HG02678 (cell line): ENCODE measurements around the gene NPAS3.

ENCODE experiments used
- ATAC-seq: cut with Tn5 transposase; IDR thresholded peaks from one replicate; pipeline ENCODE4 v1.9.1; 2021; ENCODE audit warnings: mild to moderate bottlenecking, moderate library complexity; ENCODE audit not compliant: unreplicated experiment

Gene NPAS3

DNA sequence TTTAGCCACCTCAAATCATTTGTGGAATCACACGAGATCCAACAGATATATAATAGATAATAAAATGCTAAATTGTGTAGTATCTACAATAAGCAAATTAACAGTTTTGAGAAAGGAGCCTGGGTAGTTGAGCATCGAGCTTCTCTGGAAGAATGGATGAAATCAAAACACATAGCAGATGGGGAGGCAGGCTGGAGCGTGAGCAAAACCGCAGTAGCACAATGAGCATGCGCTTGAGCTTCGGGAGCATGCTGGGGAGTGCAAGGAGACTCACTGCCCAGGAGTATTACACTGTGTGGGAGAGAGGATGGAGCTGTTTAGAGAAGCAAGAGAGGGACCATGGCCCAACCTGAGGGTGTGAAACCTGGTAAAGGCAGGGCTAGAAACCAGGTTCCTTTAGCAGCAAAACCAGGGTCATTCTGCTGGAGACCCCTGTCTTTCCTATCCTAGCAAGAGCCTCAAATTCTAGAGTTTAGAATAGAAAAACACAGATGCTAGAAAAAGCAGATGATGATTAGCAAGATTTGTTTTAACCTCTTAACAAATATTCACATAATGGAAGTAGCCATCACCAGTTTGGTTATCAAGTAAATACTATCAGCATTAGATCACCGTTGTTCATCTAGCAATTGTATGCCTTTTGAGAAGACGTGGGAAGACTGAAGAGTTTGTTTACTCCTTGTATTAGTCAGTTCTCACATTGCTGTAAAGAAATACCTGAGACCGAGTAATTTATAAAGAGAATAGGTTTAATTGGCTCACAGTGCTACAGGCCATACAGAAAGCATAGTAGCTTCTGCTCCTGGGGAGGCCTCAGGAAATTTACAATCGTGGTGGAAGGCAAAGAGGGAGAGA is 527.4 kb downstream of the NPAS3 start:
- no peak for ATAC-seq

DNA sequence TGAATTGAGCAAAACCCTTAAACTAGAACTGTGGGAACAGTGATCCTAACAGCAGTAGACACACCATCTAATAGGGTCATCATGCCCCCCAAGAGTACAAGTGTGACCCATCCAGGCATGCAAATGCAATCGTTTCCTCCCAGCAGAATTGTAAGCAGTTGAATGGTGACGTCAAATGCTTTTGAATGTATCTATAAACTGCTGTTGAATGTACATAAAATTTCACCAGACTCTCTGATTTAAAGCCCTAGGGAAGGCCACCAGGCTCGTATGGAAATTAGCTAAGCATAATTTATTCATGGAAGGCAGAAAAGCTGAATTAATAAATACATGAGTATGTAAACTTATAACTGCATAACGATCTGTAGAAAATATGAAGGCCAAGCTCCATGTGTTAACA is 529.3 kb downstream of the NPAS3 start:
- ATAC-seq = no peak

DNA sequence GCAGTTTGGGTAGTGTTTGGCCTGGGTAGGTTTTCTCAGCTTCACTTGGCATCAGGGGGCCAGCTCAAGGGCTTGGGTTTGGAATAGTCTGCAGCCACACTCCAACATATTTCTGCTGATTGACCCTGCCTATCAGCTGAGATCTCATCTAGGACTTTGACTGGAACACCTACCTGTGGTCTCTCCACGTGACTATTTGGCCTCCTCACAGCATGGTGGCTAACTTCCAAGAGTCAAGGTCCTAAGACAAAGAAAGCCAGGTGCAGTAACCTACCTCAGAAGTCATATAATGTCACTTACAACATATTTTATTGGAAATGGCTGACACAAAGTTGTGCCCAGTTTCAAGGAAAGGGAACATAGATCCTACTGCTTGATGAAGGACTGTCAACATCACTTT is 531.2 kb downstream of the NPAS3 start:
- no peak for ATAC-seq

DNA sequence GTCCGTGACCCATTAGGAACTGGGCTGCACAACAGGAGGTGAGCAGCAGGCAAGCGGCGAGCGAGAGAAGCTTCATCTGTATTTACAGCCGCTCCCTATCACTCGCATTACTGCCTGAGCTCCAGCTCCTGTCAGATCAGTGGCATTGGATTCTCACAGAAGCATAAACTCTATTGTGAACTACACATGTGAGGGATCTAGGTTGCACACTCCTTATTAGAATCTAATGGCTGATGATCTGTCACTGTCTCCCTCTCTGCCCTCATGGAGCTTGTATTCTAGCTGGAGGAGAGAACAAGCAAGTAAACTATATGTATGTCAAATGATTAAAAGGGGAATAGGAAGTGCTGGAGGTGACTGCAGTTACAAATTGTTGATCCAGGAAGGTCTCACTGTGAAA is 533.1 kb downstream of the NPAS3 start:
- no peak for ATAC-seq

DNA sequence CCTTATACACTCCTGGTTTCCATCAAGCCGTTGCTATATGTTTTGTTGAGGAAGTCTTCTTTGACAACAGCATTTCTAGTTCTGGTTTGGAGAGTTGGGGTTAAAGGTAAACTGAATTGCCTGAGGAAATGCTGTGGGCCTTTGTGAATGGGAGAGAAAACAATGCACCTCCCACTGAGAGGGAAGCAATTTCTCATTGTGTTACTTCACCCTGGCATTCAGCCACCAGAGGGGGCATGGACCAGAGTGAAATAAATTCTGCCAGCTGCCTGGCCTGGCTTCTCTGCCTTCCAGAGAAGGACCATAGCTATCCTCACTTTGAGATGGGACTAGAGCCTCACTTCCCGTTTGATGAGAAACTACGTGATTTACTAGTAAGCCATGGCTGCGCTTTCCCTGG is 536.9 kb downstream of the NPAS3 start:
- ATAC-seq = no peak

DNA sequence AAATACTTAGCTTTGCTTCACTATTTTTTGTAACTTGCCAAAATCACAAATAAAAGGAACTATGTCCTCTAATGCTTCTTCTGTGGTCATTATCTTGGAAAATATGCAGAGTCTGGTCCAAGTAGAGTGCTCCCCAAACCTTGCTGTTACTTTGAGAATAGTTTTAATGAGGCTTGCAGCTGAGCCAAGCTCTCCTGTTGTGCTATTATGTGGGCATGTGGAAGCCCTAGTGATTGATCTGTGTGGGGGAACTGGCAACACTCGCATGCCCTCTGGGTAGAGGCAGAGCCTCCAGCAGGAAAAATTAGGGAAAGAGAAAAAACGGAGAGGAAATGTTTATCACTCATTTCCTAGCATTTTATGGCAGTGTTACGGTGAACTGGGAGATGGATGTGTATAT is 539.1 kb downstream of the NPAS3 start:
- ATAC-seq = no peak

DNA sequence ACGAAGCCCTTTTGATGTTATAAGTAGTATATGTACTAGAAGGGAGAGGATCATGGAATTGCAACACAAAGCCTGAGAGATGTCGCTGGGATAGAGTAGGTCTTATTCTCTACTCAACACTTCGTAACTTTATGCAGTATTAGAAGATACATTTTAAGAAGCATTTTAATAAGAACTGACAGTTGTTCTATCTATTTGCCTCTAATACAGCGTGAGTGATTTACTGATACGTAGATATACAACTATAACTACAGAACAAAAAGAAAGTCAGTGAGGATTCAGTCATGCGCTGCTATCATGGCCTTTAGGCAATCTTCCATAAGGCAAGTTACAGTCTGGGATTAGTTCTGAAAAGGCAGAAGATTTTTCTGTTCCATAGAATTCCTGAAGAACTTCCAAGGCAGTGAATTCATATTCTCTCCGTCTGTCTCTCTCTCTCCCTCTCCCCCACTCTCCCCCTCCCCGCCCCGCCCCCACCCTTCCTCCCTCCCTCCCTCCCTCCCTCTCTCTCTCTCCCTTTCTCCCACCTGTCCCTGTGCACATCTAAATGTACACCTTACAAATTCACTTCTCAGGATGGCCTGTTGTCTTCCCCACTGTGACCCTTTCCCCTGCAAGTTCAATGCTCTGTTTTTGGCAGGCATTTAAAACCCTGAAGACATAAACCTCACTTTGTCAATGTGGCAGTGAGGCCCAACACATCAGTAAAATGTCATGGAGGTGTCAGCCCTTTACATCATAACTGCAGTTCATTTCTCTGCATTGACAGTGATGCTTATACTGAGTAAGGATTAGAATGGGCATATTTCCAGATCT is 541.6 kb downstream of the NPAS3 start:
- ATAC-seq = no peak

DNA sequence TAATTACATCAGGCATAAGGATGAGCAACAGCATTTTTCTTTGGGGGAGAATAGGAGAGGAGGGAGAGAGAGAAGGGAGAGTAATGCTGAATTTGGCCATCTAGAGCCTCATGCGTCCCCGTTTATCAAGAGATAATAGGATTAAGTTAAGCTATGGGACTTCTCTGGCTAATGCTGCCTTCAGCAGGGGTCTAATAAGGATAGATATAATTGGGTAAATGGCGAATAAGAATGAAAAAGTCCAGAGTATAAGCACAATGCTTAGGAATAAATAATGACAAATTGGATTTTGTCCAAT is 542.2 kb downstream of the NPAS3 start:
- ATAC-seq = no peak

DNA sequence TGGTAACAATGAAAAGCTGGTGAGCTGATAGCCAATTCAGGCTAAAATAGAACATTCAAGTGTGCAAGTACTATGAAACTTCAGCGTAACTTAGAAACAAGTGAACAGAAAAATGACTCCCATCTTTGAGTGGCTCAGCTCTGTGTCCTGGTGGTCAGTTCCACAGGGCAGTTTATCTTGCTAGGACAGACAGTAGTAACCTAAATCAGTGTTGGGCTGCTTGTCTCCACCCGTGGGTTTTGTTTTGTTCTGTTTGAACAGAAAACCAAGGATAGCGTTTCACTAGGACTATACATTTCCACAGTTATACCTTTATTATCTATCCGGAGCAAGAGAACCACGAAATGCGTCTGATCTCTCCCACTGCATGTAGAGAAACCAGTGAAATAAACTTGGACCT is 544.4 kb downstream of the NPAS3 start:
- ATAC-seq = no peak

DNA sequence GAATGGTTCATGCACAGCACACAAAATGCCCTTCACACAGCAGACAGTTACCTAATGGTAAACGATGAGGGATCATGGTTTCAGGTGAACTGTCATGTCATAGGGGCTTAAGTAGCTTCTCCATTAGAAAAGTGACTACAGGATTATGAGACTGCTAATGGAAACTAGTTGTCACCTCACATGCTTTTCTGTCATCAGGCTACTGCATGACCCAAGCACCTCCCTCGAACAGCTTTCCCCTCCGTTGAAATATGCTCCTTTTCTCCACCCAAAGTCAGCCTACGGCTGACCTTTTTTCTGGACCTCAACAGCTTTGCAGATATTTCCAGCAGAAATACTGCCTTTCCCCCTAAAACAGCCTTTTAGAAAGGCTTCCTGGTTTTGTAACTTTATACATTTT is 544.9 kb downstream of the NPAS3 start:
- ATAC-seq = no peak

DNA sequence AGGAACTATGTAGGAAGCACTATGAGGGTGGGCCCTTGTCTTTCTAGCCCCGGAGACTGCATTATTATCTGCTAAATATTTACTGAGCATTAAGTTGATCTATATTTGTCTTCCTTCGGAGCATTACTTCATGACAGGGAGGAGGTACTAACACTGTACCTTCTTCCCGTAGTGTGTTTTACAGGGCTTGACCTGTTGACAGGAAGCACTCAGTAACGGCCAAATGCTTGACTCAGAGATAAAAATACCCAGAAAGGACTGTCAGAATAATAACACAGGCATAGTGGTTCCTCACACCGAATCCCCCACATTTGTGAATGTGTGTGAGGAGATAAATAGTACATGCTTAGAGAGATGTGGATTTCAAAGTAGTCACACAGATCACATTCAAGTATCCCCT is 545.6 kb downstream of the NPAS3 start:
- no peak for ATAC-seq

DNA sequence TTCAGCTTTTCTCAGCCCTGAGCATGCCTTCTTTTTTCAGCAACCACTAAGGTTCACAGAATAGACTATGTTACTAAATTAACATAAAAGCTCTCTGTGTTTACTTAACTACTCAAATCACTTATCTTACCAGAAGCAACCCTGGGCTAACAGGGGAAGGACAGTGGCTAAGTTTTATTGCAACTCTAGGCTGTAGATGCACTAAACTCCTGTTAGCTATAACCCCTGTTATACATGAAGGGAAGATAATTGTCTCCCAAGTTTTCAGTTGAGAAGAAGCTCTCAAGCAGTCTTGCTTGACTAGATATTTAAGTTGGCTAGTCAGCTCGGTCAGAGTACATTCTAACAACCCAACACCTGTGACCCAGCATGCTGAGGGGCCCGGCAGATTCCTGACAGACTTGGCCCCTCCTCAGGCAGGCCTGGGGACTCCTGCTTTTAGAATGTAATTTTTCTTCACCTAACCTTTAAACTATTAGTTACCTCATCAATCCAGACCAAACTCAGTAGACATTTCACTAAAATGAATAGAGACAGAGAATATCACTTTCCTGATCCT is 547.7 kb downstream of the NPAS3 start:
- ATAC-seq = no peak

DNA sequence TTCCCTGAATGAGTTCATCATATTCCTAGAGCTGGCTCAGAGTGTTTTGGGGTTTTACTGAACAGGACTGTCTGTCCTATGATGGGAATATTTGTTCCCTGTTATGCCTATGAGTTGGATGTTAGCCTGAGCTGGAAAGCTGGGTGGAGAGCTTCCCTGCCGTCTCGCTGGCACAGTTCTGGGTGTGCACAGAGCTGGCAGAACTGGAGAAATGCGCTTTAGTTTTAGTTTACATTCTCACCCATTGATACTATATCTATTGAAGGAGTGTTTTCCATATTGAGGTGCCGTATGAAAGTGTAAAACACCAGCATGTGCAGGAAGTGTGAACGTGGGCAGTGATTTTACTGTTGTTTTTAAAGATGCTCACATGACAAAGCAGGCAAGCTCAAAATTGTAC is 549.9 kb downstream of the NPAS3 start:
- ATAC-seq = no peak

DNA sequence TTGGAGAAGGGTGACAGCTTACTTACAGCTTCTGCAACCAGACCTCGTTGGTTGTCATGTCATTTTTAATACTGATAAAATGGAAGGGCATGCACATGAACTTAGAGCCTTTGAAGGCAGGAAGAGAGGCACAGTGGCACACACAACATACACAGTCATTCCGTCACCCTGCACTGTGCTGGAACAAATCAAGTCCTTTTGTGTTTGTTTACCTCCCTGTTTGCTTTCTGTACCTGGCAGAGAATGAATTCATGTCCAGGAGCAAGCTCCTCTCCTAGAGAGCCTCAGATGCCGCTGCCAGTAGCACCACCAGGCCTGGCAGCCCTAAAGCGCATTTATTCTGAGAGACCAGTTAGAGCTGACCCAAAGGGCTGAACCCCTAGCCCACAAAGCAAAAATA is 551.9 kb downstream of the NPAS3 start:
- no peak for ATAC-seq

DNA sequence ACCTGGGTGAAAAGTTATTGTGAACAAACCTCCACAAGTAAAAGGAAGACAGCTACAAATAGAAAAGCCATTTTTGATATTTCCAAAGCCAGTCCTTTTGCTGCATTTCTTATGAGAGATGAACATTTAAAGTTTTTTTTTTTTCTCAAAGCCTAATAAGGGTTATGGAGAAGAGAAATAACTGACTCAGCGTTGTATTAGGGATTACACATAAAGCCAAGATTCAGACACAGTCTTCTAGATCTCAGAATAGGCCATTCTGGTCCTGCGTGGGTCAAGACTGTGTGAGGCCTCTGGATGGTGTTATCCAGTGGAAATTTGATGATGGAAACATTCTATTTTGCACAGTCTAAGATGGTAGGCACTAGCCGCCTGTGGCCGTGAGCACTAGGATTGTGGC is 552.4 kb downstream of the NPAS3 start:
- no peak for ATAC-seq

DNA sequence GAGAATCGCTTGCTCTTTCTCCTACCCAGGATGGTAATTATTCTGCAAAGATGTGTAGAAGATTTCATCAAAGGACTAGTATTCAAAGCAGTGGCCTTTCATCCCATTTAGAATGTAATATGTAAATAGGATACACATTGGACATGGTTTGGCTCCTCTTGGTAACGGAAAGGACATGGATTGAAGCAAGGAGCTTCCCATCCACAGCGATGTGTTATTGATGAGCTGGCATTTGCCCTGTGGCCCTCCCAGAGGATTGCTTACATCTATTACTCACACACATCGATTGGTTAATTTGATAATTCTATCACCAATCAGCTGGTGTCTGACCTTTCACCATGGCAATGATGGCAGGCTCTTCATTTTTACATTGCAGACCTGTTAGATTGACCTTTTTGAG is 553.8 kb downstream of the NPAS3 start:
- no peak for ATAC-seq

DNA sequence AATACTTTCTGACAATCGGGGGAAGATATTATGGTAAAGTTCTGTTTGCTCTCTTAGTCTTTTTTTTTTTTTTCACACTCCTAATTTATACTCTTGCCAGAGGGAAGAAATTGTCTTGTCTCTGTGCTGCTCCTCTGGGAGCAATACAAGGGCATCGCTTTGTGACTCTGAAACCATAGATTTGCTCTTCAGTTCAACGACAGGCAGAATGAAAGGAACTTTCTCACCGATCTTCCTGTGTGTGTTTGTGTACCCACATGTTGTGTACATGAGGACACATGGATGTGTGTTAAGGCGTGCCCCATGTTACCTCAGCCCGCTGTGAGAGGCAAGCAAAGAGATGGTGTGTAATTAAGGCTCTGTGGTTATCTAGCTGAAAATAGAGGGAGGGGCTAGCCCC is 554.6 kb downstream of the NPAS3 start:
- no peak for ATAC-seq

DNA sequence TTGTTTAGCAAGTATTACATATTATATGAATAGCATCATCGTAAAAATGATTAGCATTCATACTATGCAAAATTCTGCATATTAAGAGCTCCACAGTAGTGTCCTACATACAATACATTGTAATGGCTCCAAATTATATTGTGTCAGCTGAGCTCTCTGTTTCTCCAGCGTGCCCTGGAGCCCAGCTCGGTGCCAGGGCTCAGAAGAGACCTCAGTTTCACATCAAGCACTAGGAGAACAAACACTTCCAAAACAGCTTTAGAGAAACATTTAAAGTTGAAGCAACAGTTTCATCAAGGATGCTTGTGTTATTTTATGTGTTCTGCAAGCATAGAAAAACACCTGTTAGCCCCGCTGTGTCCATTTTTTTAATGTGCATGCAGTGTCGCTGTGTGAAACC is 555.3 kb downstream of the NPAS3 start:
- no peak for ATAC-seq

DNA sequence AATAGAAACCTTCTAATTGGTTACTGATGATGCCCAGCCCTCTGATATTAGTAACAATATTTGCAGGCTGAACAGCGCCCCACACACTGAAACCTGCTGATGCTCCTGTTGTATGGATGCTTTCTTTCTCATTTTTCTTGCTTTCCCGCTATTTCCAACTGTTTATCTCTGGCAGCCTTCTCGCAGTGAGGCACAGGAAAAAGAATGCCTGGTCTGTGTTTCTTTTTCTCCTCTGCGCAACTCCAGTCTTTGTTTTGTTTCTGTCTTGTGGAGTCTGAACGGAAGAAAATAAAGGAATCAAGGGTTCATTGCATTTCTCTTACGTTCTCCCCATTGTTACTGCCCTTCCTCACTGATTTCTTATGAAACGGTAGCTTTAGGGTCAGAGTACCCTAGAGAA is 561.0 kb downstream of the NPAS3 start:
- no peak for ATAC-seq

DNA sequence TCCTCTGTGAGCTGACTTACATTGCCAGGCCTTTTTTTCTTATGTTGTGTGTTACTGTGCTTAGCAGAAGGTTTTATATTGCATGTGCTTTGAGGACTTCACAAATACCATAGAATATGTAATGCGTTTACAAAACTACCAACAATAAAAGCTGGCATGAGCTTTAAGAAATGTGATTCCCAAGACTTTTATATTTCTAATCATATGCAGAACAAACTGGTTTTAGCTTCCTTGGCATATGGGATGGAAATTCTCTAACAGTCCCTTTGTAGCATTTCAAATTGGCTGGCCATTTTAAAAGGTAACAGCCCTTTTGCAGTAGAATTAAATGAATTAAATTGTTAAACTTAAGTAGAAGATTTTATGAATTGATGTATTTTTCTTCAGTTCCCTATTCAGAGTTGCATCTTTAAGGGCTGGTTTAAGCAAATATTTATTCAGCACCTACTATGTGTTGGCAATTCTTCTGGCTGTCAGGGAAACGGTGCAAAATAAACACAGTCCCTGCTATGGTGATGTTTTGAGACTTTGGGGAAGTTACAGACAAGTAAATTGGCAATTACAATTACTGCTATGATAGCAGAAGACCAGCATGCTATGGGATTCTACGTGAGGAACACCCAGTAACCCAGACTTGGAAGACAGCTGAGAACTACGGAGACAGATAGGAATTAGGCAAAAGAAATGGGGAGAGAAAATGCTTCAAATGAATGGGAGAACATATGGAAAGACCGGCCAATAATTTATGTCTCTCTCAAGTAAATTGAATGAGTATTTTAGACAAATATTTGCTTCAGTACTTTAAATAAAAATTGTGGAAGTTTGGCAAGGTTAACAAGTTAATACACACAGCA is 565.8 kb downstream of the NPAS3 start:
- no peak for ATAC-seq

DNA sequence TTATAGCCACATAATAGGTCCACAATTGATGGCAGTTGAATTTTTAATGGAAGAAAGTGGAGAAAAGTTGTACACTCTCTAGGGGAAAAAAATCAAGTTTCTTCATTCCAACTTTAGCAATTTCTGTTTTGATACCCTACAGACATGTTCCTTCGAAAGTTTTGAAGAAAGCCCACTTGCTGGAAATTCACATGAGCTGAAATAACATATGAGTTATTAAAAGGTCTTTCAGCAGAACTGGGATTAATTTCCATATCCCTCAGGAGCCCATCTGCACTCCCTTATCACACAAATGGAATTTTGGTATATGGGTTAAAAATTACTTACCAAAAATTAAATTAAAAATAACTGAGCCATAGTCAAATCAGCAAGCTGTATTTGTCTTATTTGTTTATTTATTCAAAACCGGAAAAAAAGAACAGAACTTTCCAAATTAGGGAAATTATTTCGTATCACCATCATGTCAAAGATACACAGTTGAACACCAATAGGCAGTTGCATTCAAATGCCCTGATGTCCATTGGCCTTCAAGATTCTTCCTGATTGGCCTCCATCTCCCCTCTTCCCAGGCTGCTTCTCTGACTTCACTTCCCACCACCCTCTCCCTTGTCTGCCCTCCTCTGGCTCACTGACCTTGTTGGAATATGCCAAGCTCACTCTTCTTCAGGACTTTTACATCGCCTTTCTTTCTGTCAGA is 566.7 kb downstream of the NPAS3 start:
- ATAC-seq = no peak
